Suprapubic skin (tissue), 4 donors: ENCODE measurements around the gene HSPA12B. TPM values are rescaled to one million over a fixed set of nuclear protein-coding genes. Genes with fewer than 3 reads are reported as not detected.

ENCODE experiments used
- DNase-seq, 2 donors: peaks; one replicate each; pipeline ENCODE4 v3.0.0-alpha.2; 2019; ENCODE audit warnings: low spot score in 2 of 2
- H3K27ac ChIP-seq: fragments of 200-600 bp; sonication (generic); one replicate; pipeline ENCODE4 v1.5.1; 2019
- H3K27me3 ChIP-seq: fragments of 200-600 bp; sonication (generic); one replicate; pipeline ENCODE4 v1.5.1; 2019
- H3K36me3 ChIP-seq: fragments of 200-600 bp; sonication (generic); one replicate; pipeline ENCODE4 v1.5.1; 2019
- H3K4me1 ChIP-seq: fragments of 200-600 bp; sonication (generic); one replicate; pipeline ENCODE4 v1.5.1; 2019
- H3K4me3 ChIP-seq: fragments of 200-600 bp; sonication (generic); one replicate; pipeline ENCODE4 v1.5.1; 2019; ENCODE audit warnings: mild to moderate bottlenecking
- H3K9me3 ChIP-seq: fragments of 200-600 bp; sonication (generic); one replicate; pipeline ENCODE4 v1.5.1; 2019
- CTCF ChIP-seq, 2 donors: fragments of 200-600 bp in 1 of 2; fragments of 450-650 bp in 1 of 2; sonication (generic) in 1 of 2; IDR thresholded peaks; one replicate each; pipeline ENCODE4 v1.5.1; 2016 to 2019; ENCODE audit warnings: antibody characterized with exemption in 2 of 2, mild to moderate bottlenecking in 1 of 2, moderate library complexity in 1 of 2
- EP300 ChIP-seq: sonication (generic); formaldehyde crosslinking; IDR thresholded peaks from one replicate; pipeline ENCODE4 v1.6.1; 2017; ENCODE audit warnings: antibody characterized with exemption
- POLR2A ChIP-seq, 2 donors: fragments of 450-650 bp; IDR thresholded peaks; one replicate each; pipeline ENCODE4 v1.6.1; 2017; ENCODE audit warnings: antibody characterized with exemption in 2 of 2, mild to moderate bottlenecking in 2 of 2, moderate library complexity in 2 of 2
- POLR2AphosphoS5 ChIP-seq, 3 donors: sonication (generic); formaldehyde crosslinking; IDR thresholded peaks; one replicate each; pipeline ENCODE4 v1.6.1; 2017; ENCODE audit warnings: antibody characterized with exemption in 3 of 3
- WGBS: methylation state at CpG from one replicate; pipeline ENCODE4 v1.1.5; 2018; 5-methylcytosine and 5-hydroxymethylcytosine counted together
- total RNA-seq, 4 donors: library from RNA; depleted of rRNA; stranded (reverse); fragments of >200 nt; gene quantifications; one replicate each; pipeline ENCODE4 v1.1.0, GENCODE V29; 2016

Gene HSPA12B
- total RNA-seq, 4 donors from 2014 or later: 1.9 to 8.7 (median 4.4) TPM

- TF ChIP-seq POLR2AphosphoS5 (IDR thresholded peaks at IDR 0.05) (no peak), POLR2A (IDR thresholded peaks at IDR 0.05) (no peak), CTCF (IDR thresholded peaks at IDR 0.05) (no peak), EP300 (no peak)
- Histone ChIP-seq H3K27ac (no peak overlapping the region), H3K9me3 (no peaks in the 10 kb centered on the region), H3K36me3 (peaks cover 10% of the 10 kb centered on the region), H3K4me1 (peaks cover 27% of the 10 kb centered on the region), H3K27me3 (peaks cover 3% of the 10 kb centered on the region), H3K4me3 (no peak overlapping the region)
- WGBS: 95% methylated on average over 8 of the region's 16 CpGs
- DNase-seq: no peak
Measured at GRCh38 chr20:3754276-3754630, 21.8 kb downstream of the HSPA12B start.

GRCh38 chr20:3755269-3755668 lies 22.8 kb downstream of the HSPA12B start:
- no peaks in the 10 kb centered on the region for H3K9me3 ChIP-seq
- peaks cover 18% of the 10 kb centered on the region for H3K4me1 ChIP-seq
- H3K27me3 ChIP-seq: no peaks in the 10 kb centered on the region
- no peak for DNase-seq
- H3K36me3 ChIP-seq: peaks cover 10% of the 10 kb centered on the region
- WGBS: 85% methylated on average over 6 of the region's 7 CpGs
- H3K27ac ChIP-seq: no peak overlapping the region
- no peak overlapping the region for H3K4me3 ChIP-seq
- TF ChIP-seq POLR2AphosphoS5 (IDR thresholded peaks at IDR 0.05) (no peak), CTCF (IDR thresholded peaks at IDR 0.05) (no peak), EP300 (no peak), POLR2A (IDR thresholded peaks at IDR 0.05) (no peak)

- H3K27ac ChIP-seq: no peak overlapping the region
- TF ChIP-seq POLR2A (IDR thresholded peaks at IDR 0.05) (no peak), CTCF (IDR thresholded peaks at IDR 0.05) (no peak), EP300 (no peak), POLR2AphosphoS5 (IDR thresholded peaks at IDR 0.05) (no peak)
- 75% methylated on average over 4 of the region's 5 CpGs for WGBS
- H3K4me3 ChIP-seq: no peak overlapping the region
- H3K36me3 ChIP-seq: peaks cover 10% of the 10 kb centered on the region
- DNase-seq: no peak
- no peaks in the 10 kb centered on the region for H3K27me3 ChIP-seq
- no peaks in the 10 kb centered on the region for H3K9me3 ChIP-seq
- H3K4me1 ChIP-seq: peaks cover 18% of the 10 kb centered on the region
Measured at GRCh38 chr20:3755814-3756480, 23.5 kb downstream of the HSPA12B start.

GRCh38 chr20:3757268-3757667 lies 24.8 kb downstream of the HSPA12B start:
- Histone ChIP-seq H3K4me1 (peaks cover 8% of the 10 kb centered on the region), H3K4me3 (no peak overlapping the region), H3K27ac (no peak overlapping the region), H3K36me3 (no peaks in the 10 kb centered on the region), H3K9me3 (no peaks in the 10 kb centered on the region), H3K27me3 (no peaks in the 10 kb centered on the region)
- no peak for TF ChIP-seq EP300
- no peak for TF ChIP-seq POLR2A (IDR thresholded peaks at IDR 0.05)
- no peak for TF ChIP-seq CTCF (IDR thresholded peaks at IDR 0.05)
- no peak for TF ChIP-seq POLR2AphosphoS5 (IDR thresholded peaks at IDR 0.05)
- DNase-seq: no peak
- 79% methylated on average over 2 of the region's 2 CpGs for WGBS

GRCh38 chr20:3758566-3758965 lies 26.1 kb downstream of the HSPA12B start:
- H3K4me3 ChIP-seq: no peak overlapping the region
- TF ChIP-seq CTCF (IDR thresholded peaks at IDR 0.05) (no peak), POLR2AphosphoS5 (IDR thresholded peaks at IDR 0.05) (no peak), EP300 (no peak), POLR2A (IDR thresholded peaks at IDR 0.05) (no peak)
- no peak overlapping the region for H3K27ac ChIP-seq
- H3K4me1 ChIP-seq: no peaks in the 10 kb centered on the region
- no peak for DNase-seq
- H3K36me3 ChIP-seq: no peaks in the 10 kb centered on the region
- H3K27me3 ChIP-seq: no peaks in the 10 kb centered on the region
- WGBS: 89% methylated on average over 6 of the region's 11 CpGs
- H3K9me3 ChIP-seq: no peaks in the 10 kb centered on the region
